NCI-H1105 treated with DMSO at 0.1 percent for 48 hours (cell line): ENCODE results near the gene EIF4H.
"Not testable (repeated sequence)": the region's sequence is repeated elsewhere in the genome, so short reads cannot be mapped to it uniquely, and the experiment has no call there.

Experiments used
- DNase-seq: peaks from one replicate; lab custom pipeline; 2025; lab: John Stamatoyannopoulos, UW

Gene EIF4H

GRCh38 chr7:74224907-74225306 is 50.8 kb downstream of the EIF4H start:
- not testable (repeated sequence) for DNase-seq

GRCh38 chr7:74225400-74225799 is 51.2 kb downstream of the EIF4H start:
- DNase-seq = no peak

- no peak for DNase-seq
These were observed 52.5 kb downstream of the EIF4H start for GRCh38 chr7:74226633-74227032.

- DNase-seq = no peak
These were observed 55.1 kb downstream of the EIF4H start for GRCh38 chr7:74228951-74229900.

DNA sequence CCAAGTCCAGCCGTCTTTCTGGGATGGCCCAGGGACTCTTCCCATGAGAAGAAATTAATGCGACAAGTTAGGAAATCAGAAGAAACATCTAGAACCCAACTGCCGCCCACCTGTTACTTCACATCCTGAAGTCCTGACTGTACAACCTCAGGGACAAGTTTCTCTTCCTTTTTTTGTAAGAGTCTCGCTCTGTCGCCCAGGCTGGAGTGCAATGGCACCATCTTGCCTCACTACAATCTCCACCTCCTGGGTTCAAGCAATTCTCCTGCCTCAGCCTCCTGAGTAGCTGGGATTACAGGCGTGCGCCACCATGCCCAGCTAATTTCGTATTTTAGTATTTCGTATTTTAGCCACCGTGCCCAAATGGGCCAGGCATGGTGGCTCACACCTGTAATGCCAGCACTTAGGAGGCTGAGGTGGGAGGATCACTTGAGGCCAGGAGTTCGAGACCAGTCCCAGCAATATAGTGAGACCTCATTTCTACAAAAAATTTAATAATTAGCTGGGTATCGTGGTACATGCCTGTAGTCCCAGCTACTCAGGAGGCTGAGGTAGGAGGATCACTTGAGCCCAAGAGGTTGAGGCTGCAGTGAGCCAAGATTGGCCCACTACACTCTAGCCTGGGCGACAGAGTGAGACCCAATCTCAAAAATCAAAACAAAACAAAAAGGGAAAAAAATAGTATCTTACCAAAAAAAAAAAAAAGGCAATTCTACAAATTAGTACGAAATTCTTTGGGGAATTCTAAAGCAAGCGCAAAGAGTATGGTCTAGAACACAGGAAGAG is 56.5 kb downstream of the EIF4H start:
- DNase-seq = no peak

DNA sequence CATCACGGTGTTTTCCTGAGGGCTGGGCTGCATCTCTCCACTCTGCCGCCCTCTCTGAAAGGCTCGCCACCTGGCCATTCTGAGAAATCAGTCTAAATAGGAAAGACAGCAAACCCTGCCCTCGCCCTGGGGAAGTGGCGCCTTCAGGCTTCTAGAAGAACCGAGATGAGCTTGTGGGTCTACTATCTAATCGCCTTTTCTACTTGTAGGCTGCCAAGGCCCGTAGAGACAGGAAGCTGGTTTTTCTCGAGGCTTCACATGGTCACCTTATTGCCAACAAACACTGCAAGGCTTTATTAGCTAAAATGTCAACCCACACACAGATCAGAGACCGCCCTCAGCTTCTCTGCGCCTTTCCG is 57.1 kb downstream of the EIF4H start:
- no peak for DNase-seq

DNA sequence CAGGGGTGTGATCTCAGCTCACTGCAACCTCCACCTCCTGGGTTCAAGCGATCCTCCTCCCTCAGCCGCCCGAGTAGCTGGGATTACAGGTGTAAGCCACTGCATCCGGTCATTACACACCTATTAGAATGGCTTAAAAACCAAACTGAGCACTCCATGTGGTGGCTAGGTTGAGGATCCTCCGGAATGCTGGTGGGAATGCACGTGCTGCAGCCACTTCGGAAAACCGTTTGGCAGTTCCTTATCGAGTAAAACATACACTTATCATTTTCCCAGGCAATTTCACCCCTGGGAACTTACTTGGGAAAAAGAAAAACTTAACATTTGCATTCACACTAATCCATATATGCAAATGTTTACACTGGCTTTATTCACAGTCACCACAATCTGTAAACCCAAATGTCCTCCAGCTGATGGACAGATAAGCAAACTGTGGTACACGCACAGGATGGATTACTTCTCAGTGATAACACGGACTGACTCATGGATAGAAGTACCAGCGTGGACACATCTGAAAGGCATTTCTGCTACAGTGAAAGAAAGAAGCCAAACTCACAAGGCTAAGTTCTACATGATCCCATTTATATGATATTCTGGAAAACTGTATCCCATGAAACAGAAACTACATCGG is 59.6 kb downstream of the EIF4H start:
- no peak for DNase-seq

DNA sequence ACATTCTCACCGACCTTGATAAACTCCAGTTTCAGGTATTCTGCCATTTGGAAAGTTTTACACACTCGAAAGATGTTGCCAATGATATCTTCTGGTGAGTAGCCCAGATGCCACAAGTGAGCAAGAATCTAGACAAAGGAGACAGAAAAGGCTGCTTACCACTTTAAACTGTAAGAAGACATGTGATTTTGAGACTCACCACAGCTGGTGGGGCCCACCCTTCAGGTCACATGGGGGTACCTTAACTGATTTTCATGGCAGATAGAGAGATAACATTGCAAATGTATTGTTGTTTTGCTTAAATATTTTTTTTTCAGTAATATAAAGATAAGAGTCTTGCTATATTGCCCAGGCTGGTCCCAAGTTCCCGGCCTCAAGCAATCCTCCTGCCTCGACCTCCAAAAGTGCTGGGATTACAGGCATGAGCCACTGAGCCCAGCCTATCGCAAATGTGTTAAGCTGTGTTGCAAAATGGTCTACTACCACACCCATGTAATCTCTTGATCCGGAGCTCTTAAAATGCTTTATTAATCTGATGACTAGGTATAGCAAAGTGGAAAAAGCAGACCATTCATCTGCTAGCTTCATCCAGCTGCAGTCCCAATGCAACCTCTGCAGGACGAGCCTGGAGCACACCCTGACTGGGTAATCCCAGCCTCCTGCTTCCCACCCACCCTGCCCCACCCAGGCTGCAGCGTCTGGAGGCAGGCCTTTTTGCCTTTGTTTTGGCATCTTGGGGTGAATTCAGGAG is 61.5 kb downstream of the EIF4H start:
- no peak for DNase-seq

DNA sequence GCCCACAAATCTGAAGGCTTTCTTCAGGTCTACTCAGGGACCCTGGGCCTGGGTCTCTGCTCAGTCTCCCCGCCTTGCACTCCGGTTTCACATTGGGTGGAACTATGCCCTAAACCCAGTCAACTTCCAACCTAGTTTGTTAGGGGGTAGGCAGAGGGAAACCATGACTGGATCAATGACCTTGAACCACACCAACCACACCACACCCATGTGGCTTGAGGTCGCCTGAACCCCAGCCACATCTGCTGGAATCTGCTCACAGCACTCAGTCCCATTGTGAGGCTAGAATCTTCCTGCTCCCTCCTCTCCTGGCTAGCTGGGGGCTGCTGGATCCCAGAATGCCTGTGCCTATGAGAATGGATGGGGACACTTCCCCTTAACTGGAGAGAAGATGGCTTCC is 62.1 kb downstream of the EIF4H start:
- no peak for DNase-seq

DNA sequence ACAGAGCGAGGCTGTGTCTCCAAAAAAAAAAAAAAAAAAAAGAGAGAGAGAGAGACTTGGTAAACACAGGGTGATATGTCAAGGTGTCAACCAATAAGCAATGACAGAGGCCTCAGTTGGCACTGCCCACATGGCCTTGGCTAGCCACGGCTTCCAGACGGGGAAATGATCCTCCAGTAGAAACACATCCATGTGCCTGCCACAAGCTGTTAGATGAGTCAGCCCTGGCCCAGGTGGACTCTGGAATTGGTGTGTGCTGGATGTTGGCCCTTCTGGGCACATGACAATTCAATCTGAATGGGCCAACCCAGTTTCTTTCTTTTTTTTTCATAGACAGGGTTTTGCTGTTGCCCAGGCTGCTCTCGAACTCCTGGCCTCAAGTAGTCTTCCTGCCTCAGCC is 66.3 kb downstream of the EIF4H start:
- no peak for DNase-seq

GRCh38 chr7:74242122-74242443 is 67.9 kb downstream of the EIF4H start:
- DNase-seq = no peak

- DNase-seq = no peak
These were observed 72.3 kb downstream of the EIF4H start for GRCh38 chr7:74246497-74246896.
